NCI-H146 treated with DMSO at 0.1 percent for 48 hours (cell line): ENCODE results near the gene CBR3.
A peak's percentile ranks its signal among the peaks of the same experiment; 100 is the strongest.

Source experiments
- DNase-seq: peaks from one replicate; lab custom pipeline; 2025; ENCODE audit not compliant: unreplicated experiment; lab: John Stamatoyannopoulos, UW

The CBR3 gene

GRCh38 chr21:36155603-36156338 is 20.9 kb downstream of the CBR3 start:
- peak; percentile 29 for DNase-seq

- DNase-seq, result peak; percentile 86
Measured at GRCh38 chr21:36156339-36156814, 21.5 kb downstream of the CBR3 start.

- DNase-seq, result peak; percentile 48
Measured at GRCh38 chr21:36156815-36157670, 22.2 kb downstream of the CBR3 start, which contains the start of gene DOP1B. TSS of gene DOP1B (plus strand) at chr21:36156824. CDS start at chr21:36164734, 7,910 bp downstream.

GRCh38 chr21:36159356-36159921 is 24.6 kb downstream of the CBR3 start:
- DNase-seq, result no peak

GRCh38 chr21:36160850-36161178 is 25.9 kb downstream of the CBR3 start:
- no peak for DNase-seq

GRCh38 chr21:36162631-36163030 is 27.8 kb downstream of the CBR3 start:
- DNase-seq, result no peak

- DNase-seq, result peak; percentile 18
Measured at GRCh38 chr21:36163750-36164741, 29.2 kb downstream of the CBR3 start.

DNA sequence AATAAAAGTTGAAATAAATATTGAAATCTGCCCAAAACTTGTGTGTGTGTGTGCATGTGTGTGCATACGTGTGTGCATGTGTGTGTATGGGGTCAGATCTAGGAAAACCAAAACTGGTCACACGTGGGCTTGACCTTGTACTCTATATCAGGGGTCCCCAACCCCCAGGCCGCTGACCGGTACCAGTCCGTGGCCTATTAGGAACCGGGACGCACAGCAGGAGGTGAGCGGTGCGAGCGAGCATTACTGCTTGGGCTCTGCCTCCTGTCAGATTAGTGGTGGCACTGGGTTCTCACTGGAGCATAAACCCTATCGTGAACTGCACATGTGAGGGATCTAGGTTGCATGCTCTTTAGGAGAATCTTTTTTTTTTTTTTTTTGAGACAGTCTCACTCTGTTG is 30.5 kb downstream of the CBR3 start:
- no peak for DNase-seq

DNA sequence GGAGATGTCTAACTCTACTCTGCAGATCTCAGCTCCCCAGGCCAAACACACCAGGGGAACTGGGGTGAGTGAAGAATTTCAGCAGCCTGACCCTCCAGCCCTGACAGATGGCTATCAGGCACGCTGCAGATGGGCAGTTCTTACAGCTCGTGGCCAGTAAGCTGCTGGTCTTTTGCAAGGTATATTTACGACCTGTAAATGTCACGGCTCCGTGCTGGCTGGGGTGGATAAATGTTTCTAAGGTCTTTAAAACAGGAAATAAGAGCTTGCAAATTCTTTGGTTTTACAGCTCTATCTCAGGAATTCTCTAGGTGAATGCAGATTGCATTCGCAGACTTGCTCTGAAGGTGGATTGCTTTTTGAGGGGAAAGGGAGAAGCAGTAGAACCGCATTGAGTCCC is 31.8 kb downstream of the CBR3 start:
- no peak for DNase-seq

DNA sequence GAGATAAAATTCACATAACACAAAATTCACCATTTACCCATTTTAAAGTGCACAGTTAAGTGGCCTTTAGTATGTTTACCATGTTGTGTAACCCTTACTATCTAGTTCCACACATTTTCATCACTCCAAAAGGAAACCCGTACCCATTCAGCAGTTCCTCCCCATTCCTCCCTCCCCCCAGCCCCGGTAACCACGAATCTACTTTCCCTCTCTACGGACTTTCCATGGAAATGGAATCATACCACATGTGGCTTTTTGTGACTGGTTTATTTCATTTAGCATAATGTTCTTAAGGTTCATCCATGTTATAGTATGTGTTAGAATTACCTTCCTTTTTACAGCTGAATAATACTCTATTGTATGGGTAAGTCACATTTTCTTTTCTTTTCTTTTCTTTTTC is 32.7 kb downstream of the CBR3 start:
- DNase-seq, result no peak

- no peak for DNase-seq
Measured at GRCh38 chr21:36169470-36170128, 34.7 kb downstream of the CBR3 start.

GRCh38 chr21:36170823-36171222 is 35.9 kb downstream of the CBR3 start:
- no peak for DNase-seq

- no peak for DNase-seq
Measured at GRCh38 chr21:36171336-36171735, 36.5 kb downstream of the CBR3 start.

DNA sequence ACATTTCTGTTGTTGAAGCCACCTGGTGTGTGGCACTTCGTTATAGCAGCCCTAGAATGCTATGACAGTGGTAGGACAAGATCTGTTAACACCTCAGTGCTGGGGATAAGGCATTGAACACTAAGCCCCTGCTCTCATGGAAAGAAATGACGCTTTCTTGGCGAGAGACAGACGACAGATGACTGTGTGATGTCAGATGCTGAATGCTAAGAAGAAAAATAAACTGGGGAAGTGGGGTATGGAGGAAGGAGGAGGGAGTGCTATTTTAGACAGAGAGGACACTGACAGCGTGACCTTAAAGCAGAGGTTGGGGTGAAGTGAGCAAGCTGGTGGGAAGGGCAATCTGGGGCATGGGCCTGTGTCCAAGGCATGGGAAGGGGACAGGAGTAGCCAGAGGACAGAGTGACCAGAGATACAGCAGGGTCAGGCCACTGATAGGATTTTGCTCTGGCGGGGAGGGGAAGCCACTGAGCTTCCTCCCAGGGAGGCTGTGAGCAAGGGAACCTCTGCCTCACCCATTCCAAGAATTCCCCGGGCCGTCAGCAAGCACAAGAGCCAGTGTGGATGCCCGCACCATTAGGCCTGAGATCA is 37.0 kb downstream of the CBR3 start:
- no peak for DNase-seq

DNA sequence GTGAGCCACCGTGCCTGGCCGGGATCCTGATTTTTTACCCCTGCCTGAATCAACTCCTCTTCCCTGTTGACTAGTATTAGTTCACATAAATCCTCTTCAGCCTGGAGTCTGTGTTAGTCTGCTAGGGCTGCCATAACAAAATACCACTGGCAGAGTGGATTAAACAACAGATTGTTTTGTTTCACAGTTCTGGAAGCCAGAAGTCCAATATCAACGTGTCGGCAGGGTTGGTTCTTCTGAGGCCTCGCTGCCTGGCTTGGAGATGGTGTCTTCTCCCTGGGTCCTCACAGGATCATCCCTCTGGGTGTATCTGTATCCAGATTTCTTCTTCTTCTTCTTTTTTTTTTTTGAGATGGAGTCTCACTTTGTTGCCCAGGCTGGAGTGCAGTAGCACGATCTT is 39.9 kb downstream of the CBR3 start:
- DNase-seq, result no peak

GRCh38 chr21:36175771-36176565 is 41.1 kb downstream of the CBR3 start:
- no peak for DNase-seq

DNA sequence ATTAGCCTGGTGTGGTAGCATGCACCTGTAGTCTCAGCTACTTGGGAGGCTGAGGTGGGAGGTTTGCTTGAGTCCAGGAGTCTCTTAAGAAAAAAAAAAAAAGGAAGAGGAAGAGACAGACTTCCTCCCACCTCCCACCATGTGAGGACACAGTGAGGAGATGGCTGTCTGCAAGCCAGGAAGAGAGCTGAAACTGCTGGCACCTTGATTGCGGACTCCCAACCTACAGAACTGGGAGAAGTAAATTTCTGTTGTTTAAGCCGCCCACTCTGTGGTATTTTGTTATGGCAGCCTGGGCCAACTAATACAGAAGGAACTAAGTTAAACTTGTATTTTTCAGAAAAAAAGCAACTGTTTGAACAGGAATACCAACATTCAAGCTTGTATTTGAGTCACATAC is 43.5 kb downstream of the CBR3 start:
- DNase-seq, result no peak

DNA sequence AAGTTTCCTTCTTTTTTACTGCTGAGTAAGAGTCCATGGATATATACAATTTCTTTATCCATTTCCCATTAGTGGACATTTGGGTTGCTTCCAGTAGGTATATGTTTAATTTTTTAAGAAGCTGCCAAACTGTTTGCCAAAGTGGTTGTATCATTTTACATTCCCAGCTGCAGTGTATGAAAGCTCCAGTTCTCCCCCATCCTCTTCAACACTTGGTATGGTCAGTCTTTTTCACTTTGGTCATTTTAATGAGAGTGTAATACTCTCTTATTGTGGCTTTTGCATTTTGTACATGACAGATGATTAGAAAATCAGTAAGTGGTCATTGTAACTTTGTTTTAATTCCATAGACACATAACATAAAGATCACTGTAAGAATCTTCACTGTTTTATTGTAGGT is 44.3 kb downstream of the CBR3 start:
- DNase-seq, result no peak

- no peak for DNase-seq
Measured at GRCh38 chr21:36180963-36181362, 46.1 kb downstream of the CBR3 start.
